ENCODE results near the gene CABLES1. TPM values are rescaled to one million over a fixed set of nuclear protein-coding genes. Genes with fewer than 3 reads are reported as not detected.

The CABLES1 gene
- total RNA-seq, 1 donor from 2014 or later: 39.3 TPM

DNA sequence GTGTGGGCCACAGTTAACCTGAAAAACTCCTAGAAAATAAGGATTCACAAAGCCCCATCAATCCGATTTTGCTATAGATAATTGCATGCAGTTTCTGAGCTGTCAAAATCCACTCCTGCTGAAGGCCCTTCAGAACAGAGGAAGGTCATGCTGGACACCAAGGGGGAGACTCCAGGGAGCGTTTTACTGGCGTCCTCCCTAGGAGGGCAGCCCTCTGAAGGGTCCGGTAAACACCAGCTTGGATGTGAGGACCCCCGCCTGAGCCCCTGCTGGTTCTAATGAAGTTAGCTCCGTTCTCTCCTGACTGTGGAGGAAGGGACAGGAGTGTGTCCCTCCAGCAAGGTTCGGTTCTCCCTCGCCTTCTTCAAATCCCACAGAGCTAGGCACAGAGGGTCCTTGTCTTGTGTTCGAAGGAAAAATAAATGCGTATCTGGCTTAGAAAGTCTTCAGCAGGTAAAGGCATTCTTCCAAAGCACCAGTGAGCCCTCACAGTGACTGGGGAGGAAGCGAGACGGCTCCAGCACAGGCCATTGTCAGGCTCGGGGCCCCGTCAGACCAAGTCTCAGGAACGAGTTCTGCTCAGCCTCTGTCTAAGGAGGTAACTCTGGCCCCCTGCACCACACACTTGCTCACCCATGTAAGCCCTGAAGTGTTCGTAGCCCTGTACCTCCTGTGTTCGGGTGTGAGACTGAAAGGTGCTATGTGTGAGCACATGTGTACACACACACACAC is 41.6 kb downstream of the CABLES1 start:
- intact Hi-C loops (cut with DNase I): no loop called here
- peaks cover 15% of the 10 kb centered on the region for H3K4me1 ChIP-seq
- no peak for DNase-seq (ENCODE audit: extremely low spot score in 2 of 2)
- H3K9me3 ChIP-seq: no peaks in the 10 kb centered on the region
- no peak overlapping the region for H3K27ac ChIP-seq
- no peak overlapping the region for H3K4me3 ChIP-seq
- TF ChIP-seq POLR2A (IDR thresholded peaks at IDR 0.05): no peak
- TF ChIP-seq POLR2AphosphoS5 (IDR thresholded peaks at IDR 0.05; ENCODE audit: insufficient read depth in 1 of 2, low read depth in 1 of 2): no peak
- TF ChIP-seq, protein P1, sequence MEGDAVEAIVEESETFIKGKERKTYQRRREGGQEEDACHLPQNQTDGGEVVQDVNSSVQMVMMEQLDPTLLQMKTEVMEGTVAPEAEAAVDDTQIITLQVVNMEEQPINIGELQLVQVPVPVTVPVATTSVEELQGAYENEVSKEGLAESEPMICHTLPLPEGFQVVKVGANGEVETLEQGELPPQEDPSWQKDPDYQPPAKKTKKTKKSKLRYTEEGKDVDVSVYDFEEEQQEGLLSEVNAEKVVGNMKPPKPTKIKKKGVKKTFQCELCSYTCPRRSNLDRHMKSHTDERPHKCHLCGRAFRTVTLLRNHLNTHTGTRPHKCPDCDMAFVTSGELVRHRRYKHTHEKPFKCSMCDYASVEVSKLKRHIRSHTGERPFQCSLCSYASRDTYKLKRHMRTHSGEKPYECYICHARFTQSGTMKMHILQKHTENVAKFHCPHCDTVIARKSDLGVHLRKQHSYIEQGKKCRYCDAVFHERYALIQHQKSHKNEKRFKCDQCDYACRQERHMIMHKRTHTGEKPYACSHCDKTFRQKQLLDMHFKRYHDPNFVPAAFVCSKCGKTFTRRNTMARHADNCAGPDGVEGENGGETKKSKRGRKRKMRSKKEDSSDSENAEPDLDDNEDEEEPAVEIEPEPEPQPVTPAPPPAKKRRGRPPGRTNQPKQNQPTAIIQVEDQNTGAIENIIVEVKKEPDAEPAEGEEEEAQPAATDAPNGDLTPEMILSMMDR (IDR thresholded peaks at IDR 0.05): no peak
- no peaks in the 10 kb centered on the region for H3K27me3 ChIP-seq
- no peaks in the 10 kb centered on the region for H3K36me3 ChIP-seq

- DNase-seq (ENCODE audit: extremely low spot score in 2 of 2): no peak
- Histone ChIP-seq H3K27ac (no peak overlapping the region), H3K36me3 (no peaks in the 10 kb centered on the region), H3K9me3 (no peaks in the 10 kb centered on the region), H3K27me3 (no peaks in the 10 kb centered on the region), H3K4me1 (peaks cover 15% of the 10 kb centered on the region), H3K4me3 (no peak overlapping the region)
- no peak for TF ChIP-seq POLR2A (IDR thresholded peaks at IDR 0.05)
- intact Hi-C loops (cut with DNase I): no loop called here
These were observed 42.3 kb downstream of the CABLES1 start for GRCh38 chr18:23177433-23178072.

DNA sequence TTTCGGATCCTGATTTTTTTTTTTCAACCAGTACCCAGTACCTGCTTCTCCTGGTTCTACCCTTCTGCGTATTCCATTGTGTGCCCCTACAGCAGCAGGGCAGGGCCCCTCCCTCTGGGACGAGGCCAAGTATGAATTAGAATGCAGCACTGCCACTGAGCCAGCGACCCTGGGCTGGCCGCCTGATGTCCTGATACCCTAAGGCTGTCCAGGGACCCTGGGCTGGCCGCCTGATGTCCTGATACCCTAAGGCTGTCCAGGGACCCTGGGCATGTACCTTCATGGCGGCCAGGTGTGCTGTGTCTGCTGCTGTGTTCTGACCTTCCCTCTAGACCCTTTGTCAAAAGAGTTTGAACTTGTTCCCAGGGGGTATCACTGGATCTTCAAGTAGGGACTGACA is 42.9 kb downstream of the CABLES1 start:
- Histone ChIP-seq H3K27ac (no peak overlapping the region), H3K27me3 (no peaks in the 10 kb centered on the region)

DNA sequence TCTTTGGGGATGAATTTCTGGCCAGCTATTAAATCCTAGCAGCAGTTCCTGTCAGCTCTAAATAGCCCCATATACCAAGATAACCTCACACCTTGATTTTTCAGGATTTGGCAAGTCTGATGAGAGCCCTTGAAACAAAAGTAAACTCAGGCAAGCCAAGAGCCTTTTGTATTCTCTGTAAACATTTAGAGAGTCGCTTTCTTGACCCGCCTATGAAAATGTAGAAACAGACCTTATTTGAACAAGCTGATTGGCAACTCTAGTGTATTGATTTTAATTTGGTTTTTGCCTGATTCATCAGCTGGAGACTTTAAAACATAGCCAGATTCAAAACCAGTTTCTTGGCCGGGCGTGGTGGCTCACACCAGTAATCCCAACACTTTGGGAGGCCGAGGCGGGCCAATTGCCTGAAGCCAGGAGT is 43.4 kb downstream of the CABLES1 start:
- H3K27ac ChIP-seq: no peak overlapping the region
- no peaks in the 10 kb centered on the region for H3K9me3 ChIP-seq
- no peaks in the 10 kb centered on the region for H3K36me3 ChIP-seq
- no peak overlapping the region for H3K4me3 ChIP-seq
- DNase-seq (ENCODE audit: extremely low spot score in 2 of 2): no peak
- intact Hi-C loops (cut with DNase I): no loop called here
- peaks cover 6% of the 10 kb centered on the region for H3K4me1 ChIP-seq
- H3K27me3 ChIP-seq: no peaks in the 10 kb centered on the region
- TF ChIP-seq, protein P1 (IDR thresholded peaks at IDR 0.05): no peak
- no peak for TF ChIP-seq POLR2AphosphoS5 (IDR thresholded peaks at IDR 0.05; ENCODE audit: insufficient read depth in 1 of 2, low read depth in 1 of 2)
- no peak for TF ChIP-seq POLR2A (IDR thresholded peaks at IDR 0.05)

More for the DNA sequence above, 42.9 kb downstream of the CABLES1 start:
- H3K9me3 ChIP-seq: no peaks in the 10 kb centered on the region
- TF ChIP-seq POLR2A (IDR thresholded peaks at IDR 0.05) (no peak), POLR2AphosphoS5 (IDR thresholded peaks at IDR 0.05; ENCODE audit: insufficient read depth in 1 of 2, low read depth in 1 of 2) (no peak)
- TF ChIP-seq, protein P1 (IDR thresholded peaks at IDR 0.05): no peak
- no peak for DNase-seq (ENCODE audit: extremely low spot score in 2 of 2)
- H3K4me1 ChIP-seq: peaks cover 11% of the 10 kb centered on the region
- H3K4me3 ChIP-seq: no peak overlapping the region
- intact Hi-C loops (cut with DNase I): no loop called here
- H3K36me3 ChIP-seq: no peaks in the 10 kb centered on the region

GRCh38 chr18:23179416-23179815 is 44.1 kb downstream of the CABLES1 start:
- H3K4me1 ChIP-seq: no peaks in the 10 kb centered on the region
- no peaks in the 10 kb centered on the region for H3K36me3 ChIP-seq
- no peaks in the 10 kb centered on the region for H3K27me3 ChIP-seq
- DNase-seq (ENCODE audit: extremely low spot score in 2 of 2): no peak
- intact Hi-C loops (cut with DNase I): no loop called here
- no peak for TF ChIP-seq POLR2A (IDR thresholded peaks at IDR 0.05)
- TF ChIP-seq, protein P1 (IDR thresholded peaks at IDR 0.05): no peak
- no peak for TF ChIP-seq POLR2AphosphoS5 (IDR thresholded peaks at IDR 0.05; ENCODE audit: insufficient read depth in 1 of 2, low read depth in 1 of 2)
- no peaks in the 10 kb centered on the region for H3K9me3 ChIP-seq
- peak overlapping the region; percentile 26 for H3K27ac ChIP-seq
- no peak overlapping the region for H3K4me3 ChIP-seq

Measured in vagina (tissue), 2 donors.